ENCODE measurements around the gene PBX2. TPM values are rescaled to one million over a fixed set of nuclear protein-coding genes. Genes with fewer than 3 reads are reported as not detected.
"Not testable (repeated sequence)": the region's sequence is repeated elsewhere in the genome, so short reads cannot be mapped to it uniquely, and the experiment has no call there.

The PBX2 gene, protein sequence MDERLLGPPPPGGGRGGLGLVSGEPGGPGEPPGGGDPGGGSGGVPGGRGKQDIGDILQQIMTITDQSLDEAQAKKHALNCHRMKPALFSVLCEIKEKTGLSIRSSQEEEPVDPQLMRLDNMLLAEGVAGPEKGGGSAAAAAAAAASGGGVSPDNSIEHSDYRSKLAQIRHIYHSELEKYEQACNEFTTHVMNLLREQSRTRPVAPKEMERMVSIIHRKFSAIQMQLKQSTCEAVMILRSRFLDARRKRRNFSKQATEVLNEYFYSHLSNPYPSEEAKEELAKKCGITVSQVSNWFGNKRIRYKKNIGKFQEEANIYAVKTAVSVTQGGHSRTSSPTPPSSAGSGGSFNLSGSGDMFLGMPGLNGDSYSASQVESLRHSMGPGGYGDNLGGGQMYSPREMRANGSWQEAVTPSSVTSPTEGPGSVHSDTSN
- 18.1 and 21.4 TPM in 2 replicates for total RNA-seq (2014; rRNA removed; shearing (Covaris generic))

DNA sequence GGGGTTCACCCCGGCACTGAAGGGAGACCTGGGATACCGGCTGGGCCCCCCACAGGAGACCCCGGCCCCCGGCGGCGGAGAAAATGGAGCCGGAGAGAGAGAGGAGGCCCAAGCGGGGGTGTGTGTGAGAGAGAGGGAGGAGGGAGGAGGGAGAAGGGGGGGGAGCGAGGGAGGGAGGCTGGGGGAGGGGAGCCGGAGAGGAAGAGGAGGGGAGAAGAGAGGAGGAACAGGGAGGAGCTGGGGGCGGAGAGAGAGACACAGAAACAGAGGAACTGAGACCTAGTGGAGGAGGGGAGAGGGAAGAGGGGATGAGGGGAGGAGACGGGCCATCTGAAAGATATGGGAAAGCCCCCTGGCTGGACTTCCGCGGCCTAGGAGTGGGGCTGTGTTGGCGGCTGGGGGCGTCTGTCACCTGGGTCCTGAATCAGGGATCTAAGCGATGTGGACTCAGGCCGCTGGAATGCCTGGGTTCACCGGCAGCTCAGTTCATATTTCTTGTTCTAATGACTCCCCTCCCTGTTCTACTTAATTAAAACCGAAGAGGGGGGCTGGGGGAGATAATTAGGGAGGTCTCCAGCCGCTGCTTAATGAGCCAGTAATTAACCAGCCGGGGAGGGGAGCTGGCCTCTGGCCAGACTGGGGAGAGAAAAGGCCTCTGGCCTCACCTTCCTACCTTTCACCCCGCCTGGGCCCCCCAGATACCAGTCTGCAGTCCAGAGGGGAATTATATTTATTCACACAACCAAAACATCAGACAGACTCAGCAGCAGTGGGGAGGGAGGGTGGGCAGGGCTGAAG is at the start of gene PBX2:
Gene PBX2 (minus strand): TSS at position 149 of the 798 bp plus-strand sequence. CDS start 287 bp downstream, outside the sequence.
- peak; percentile 88 for DNase-seq (ENCODE audit: low spot score)

DNA sequence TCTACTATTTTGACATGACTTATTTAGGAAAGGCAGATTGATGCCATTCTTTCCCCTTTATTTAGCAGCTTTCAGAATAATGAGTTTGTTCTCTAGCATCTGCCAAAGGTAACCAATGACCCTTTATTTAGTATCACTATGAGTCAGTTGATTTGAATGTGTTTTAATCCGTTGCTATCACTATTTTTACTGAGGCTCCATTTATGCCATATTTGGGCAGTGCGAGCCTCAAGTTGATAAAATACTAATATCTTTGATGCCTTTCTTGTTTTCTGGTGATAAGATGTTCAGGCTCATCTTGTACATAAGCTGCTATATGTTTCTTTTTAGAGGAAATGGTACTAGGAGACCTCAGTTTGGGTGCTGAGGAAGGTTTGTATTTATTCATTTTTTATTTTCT is 49.5 kb upstream of the PBX2 start:
- DNase-seq (ENCODE audit: low spot score) = no peak

DNA sequence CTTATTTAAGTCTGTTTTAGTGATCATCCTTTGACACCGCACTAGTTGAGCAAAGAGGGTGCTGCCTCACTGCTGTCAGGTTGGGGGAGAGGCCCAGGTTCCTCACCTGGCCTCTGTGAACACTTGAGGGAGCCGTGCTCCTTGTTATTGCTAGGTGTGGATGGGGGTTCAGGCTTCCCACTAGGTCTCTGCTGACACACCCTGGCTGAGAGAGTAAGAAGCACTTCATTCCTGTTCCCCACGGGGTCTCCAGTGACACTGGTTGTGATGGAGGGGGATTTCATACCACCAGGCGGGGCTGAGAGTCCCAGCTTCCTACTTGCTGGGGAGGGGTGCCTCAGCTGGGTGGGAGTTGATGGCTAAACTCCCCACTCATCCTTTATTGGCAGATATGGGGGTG is 44.9 kb upstream of the PBX2 start:
- DNase-seq (ENCODE audit: low spot score) = no peak

DNA sequence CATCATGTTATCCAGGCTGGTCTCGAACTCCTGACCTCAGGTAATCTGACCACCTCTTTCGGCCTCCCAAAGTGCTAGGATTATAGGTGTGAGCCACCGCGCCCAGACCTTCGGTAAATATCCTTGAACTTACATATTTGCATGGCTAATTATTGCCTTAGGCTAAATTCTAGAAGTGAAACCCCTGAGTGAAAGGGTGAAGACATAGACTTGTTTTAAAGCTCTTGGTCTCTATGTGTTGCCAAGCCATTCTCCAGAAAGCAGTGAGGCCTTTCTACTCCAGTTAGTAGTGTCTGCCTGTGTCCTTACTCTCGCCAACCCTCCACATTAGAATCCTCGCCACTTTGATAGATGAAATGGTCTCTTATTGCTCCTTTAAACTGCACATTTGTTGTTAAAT is 36.4 kb upstream of the PBX2 start:
- DNase-seq (ENCODE audit: low spot score) = no peak

DNA sequence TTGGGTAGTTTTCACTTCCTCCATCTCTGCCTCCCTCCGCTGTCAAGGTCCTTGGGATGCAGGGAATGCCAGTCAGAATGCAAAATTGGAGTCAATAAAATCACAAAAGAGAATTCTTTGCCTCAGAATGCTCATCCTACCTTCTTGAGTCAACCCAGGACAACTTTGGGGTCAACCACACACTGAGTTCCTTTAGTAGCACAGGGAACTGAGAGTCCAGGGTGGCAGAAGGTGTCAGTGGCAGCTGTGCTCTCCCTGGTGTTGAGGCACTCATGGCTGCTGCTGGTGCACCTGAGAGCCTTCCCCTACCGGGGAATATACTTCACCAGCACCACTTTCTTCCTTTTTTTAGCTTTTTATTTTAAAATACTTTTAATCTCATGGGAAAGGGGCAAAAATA is 34.7 kb upstream of the PBX2 start:
- no peak for DNase-seq (ENCODE audit: low spot score)

DNA sequence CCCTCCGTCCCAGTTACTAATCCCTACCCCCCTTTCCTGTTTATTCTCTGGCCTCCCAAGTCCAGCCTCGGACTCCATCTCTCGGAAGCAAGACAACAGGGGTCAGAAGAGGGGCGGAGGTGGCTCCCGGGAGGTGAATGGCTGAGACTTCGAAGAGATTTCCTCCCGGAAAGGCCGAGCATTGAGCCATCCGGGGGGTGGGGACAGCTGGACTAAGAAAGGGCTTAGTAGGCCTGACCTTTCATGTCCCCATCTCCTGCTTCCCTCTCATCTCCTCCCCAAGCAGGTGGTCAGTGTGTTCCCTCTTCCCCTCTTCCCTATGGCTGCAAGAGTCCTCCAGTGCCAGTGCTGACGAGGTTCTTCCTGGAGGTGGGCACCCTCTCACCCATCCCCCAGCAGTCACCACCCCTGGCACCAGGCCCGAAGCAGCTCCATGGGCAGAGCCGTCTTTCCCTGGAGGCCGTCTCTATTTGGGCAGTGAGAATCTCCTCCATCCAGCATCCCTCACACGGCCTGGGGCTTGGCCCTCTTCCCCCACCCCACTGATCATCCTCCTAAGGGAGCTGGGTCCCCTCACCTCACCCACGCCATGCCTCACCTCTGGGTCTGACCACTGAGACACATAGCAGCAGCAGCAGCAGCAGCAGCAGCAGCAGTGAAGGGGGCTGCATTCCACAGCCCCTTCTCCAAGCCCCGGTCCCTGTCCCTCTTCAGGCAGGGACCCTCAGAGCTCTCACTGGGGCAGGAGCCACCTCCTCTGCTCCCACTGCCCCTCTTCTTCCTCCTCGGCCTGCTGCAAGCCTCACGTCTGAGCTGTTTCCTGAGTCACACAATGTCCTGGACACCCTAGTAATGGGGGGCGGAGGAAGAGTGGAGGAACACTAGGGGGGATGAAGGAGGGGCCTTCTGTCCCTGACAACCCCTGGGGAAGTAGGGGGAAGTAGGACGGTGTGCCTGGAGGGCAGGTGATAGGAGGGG is 33.5 kb upstream of the PBX2 start, which contains the start of gene NOTCH4:
Gene NOTCH4 (minus strand): TSS at position 810 of the 978 bp plus-strand sequence. CDS start 139 bp downstream, at position 671.
- no peak for DNase-seq (ENCODE audit: low spot score)

DNA sequence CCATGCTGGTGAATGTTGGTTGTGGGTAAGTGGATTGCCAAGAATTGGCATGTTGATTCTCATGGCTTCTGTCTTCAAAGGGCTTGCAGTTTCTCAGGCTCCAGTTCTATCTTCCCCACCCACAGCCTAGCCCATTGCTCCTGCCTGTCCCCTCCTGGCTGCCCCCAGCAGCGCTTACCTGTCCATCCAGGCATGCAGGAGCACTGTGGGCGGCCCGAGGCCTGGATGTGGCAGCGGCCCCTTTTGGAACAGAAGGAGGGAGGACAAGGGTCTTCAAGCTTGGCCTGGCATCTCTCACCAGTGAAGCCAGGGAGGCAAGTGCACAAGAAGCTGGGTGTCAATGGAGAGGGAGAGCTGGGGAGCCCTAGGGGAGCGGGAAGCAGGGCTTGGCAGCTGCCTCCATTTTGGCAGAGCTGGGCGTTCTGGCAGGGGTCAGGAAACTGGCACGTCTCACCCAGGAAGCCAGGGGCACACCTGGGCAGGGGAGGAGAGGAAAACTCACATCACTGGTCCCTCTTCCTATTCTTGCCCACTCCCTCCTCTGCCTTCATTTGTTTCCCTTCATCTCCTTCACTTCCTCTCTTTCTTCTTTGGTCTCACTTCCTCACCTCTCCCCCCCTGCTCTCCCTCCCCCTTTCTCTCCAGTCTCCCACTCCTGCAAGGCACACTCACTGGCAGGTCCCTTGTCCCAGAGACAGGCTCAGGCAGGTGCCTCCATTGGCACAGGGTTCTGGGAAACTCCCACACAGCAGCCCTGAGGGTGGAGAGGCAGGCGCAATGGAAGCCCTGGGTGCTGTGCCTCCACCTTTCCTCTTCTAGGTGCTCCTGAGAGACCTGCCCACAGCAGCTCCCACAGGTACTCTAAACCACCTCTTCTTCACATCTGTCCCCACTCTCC is 32.6 kb upstream of the PBX2 start:
- no peak for DNase-seq (ENCODE audit: low spot score)

DNA sequence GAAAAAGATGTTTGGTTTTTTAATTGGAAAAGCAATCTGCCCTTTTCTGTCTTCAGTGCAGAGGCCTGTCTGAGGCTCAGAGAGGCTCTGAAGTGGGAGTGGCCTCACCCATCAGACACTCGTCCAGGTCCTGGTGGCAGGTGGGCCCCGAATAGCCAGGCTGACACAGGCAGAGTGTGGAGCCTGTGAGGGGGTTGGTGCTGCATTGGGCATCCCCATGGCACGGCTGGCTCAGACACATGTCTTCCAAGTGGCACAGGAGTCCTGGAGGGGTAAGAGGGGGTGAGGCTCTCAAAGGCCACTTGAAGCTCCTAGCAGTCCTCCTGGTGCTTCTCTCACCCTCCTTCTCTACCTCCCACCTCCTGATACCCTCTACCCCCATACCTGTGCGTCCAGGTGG is 30.0 kb upstream of the PBX2 start:
- DNase-seq (ENCODE audit: low spot score) = no peak

DNA sequence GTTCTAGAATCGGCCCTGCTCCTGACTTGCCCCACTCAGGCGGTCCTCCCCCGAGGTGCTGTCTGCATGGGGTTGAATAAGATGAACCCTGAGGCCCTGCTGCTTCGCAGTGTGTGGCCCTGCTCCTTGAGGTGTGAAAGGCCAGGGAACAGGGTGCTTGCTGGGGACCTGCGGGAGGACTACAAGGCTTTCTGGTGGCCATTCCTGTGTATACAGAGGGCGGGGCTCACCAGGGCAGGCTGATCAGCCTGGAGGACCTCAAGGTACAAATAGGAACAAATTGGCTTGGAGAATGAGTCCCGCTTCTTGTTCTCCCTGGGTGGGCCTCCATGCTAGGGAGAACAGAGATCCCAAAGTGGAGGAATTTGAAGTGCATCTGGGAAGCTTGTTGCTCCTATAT is 28.2 kb upstream of the PBX2 start:
- no peak for DNase-seq (ENCODE audit: low spot score)

DNA sequence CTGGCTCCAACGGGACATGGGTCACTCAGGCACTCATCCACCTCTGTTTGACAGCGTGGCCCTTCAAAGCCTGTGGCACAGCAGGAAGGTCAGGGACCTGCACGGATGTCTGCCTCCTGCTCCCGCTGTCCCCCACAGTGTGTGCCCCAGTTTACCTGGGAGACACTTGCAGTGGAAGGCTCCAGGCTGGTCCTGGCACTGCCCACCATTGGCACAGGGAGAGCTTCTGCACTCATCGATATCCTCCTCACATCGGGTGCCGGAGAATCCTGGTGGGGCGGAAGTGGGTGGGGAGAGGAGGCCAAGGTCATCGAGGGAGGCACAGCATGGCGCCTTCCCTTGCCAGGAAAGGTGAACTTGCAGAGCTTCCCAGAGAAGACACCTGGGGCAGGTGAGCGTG is 27.0 kb upstream of the PBX2 start:
- DNase-seq (ENCODE audit: low spot score) = no peak

DNA sequence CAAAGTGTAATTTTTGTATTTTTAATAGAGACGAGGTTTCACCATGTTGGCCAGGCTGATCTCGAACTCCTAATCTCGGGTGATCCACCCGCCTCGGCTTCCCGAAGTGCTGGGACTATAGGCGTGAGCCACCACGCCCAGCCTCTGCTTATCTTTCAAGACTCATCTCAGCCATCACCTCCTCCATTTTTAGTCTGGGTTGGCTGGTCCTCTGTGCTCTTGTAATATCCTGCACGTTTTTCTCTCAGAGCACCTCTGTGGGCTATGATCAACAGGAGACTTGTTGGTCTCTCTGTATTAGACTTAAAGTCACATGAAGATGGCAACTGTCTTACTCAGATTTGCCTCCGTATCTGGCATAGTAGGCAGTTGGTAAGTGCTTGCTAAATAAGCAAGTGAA is 26.3 kb upstream of the PBX2 start:
- no peak for DNase-seq (ENCODE audit: low spot score)

DNA sequence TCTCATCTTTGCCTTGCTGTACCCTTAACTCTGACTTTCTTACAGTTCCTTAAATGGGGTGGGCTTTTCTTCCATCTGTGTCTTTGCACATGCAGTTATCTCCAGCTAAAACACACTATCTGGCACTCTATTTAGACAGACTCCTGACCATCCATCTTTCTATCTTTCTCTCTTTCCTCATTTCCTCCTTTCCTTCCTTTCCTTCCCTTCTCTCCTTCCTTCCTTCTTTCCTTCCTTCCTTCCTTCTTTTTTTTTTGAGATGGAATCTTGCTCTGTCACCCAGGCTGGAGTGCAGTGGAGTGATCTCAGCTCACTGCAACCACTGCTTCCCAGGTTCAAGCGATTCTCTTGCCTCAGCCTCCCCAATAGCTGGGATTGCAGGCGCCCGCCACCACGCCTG is 25.6 kb upstream of the PBX2 start:
- DNase-seq (ENCODE audit: low spot score) = no peak

DNA sequence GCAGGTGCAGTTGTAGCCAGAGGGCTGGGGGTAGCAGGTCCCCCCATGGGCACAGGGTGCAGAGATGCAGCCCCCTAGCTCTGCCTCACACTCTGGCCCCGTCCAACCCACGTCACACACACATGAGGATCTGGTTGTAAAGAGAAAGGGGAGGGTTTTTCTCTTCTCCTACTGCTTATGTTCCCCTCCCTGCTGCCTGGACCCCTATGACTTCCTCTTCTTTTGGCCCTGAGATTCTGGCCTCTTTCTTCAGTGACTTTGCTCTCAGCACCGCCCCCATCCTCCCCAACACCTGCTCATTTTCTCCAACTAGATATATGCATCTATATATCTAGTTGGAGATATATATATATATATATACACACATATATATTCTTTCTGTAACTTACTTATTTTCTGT is 24.1 kb upstream of the PBX2 start:
- no peak for DNase-seq (ENCODE audit: low spot score)

DNA sequence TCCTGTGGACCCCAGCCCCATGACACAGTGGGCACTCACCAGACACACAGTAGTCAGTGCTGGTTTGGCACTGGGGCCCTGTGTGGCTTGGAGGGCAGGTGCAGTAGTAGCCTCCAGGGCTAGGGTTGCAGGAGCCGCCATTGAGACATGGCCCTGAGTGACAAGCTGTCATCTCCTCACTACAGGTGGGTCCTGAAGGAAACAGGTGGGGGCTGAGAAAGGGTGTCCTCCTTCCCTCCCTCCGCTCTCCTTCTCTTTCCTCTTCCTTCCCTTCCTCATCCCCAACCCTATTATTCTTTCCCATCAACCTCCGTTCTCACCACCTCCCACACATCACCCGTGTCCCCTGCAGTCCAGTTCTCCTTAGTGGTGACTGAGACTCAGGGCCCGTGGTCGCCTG is 23.6 kb upstream of the PBX2 start:
- DNase-seq (ENCODE audit: low spot score) = no peak

DNA sequence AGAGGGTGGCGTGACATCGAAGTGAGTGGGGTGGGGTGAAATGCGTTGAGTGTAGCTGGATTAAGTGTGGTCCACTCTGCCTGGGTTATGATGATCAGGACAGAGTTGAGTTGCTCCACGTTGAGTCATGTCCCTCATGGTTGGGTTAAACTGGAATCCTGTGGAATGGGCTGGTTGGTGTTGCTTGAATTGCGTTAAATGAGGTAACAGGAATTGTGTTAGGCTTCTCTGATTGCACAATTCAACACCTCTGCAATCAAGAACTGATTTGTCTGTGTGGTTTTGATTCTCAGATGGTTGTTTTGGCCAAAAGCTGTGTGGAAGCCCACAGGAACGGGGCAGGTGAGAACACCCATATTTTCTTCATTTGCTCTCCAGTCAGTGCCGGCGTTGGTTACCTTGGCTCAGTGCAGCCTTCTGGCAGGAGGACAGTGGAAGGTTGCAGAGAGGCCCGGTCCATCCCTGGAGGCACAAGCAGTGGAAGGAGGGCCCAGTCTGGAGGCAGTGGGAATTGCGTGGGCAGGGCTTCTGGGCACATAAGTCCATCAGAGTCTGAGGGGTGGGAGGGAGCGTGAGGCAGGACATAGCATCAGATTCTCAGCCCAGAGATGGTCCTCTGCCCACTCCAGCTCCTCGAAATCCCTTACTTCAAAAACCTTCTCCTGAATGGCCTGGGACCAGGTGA is 22.2 kb upstream of the PBX2 start:
- no peak for DNase-seq (ENCODE audit: low spot score)

DNA sequence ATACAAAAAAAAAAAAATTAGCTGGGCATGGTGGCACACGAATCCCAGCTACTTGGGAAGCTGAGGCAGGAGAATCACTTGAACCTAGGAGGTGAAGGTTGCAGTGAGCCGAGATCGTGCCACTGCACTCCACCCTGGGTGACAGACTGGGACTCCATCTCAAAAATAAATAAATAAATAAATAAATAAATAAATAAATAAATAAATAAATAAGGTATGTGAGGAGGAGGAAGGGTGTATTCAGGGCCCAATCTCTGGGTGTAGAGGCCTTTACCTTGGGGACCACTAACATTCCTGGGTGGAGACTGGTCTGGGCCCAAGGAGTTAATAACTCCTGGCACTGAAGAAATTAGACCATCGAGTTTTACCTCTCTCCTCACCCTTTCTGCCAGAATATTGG is 21.4 kb upstream of the PBX2 start:
- DNase-seq (ENCODE audit: low spot score) = not testable (repeated sequence)

DNA sequence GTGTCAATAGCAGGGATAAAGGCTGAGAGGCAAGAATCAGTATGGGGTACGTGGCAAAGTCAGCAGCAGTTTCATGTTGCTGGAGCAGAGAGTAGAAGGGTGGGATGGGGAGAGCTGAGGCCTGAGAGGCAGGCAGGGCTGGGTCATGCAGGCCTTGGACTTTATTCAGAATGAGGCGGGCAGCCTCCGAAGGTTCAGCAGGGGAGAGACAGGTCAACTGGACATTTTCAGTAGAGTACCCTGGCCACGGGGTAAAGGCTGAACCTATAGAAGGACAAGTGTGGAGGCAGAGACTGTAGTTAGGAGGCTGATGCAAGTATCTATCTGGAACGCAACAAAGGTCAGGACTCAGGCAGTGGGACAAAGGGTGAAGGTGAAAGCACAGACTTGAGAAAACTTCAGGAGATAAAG is 20.2 kb upstream of the PBX2 start:
- DNase-seq (ENCODE audit: low spot score) = no peak

DNA sequence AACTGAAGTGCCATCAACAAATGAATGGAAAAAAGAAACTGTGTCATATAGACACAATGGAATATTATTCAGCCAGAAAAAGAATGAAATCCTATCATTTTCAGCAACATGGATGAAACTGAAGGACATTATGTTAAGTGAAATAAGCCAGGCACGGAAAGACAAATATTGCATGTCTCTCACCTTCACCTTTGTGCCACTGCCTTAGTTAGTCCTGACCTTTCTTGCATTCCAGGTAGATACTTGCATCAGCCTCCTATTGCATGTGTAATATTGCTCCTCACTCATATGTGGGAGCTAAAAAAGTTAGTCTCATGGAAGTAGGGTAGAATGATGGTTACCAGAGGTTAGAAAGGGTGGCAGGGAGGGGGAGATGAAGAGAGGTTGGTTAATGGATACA is 19.0 kb upstream of the PBX2 start:
- no peak for DNase-seq (ENCODE audit: low spot score)

DNA sequence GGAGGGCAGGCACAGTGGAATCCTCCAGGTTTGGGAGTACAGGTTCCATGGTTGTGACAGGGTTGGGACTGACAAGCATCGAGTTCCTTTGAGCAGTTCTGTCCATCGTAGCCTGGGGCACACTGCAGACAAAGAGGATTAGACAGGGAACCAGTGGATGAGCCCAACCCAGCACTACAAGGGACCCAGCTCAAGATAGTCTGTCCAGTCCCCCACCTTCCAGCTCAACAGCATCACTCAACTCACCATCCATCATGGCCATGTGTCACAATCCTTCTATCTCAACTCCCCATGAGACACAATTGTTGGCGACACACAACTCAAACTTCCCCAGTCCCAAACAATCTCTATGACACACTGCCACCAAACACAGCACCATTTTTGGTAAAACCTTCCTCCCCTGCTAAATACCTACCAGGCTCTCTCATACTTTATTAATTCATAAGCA is 14.3 kb upstream of the PBX2 start:
- no peak for DNase-seq (ENCODE audit: low spot score)
